ENCODE measurements around the gene YIPF7. TPM values are rescaled to one million over a fixed set of nuclear protein-coding genes. Genes with fewer than 3 reads are reported as not detected.

YIPF7 gene
- total and polyA plus RNA-seq, 2 donors (not counting 1 experiment from before 2014, with no cell fraction given): not detected

DNA sequence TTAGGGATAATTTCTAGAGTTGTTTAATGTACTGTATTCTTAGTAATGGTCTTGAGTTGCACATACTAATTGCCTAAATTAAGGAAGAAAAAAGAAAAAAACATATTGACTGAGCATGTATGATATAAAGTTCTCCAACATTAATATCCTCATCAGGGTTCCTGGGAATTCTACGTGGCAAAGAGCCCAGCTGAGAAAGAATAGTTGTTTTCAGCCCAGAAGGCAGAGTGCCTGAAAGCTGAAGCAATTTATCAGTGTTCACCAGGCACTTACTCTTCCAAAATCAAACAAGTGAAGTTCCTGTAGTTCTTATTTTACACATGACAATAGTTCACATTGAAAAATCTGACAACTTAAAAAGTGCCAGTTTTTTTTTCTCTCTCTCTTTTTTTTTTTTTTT lies 27.7 kb downstream of the YIPF7 start:
- Histone ChIP-seq H3K4me1 (ENCODE audit: control insufficient read depth, extremely low read depth, insufficient read depth, low read length) (no peaks in the 10 kb centered on the region), H3K79me2 (ENCODE audit: control insufficient read depth, insufficient read depth, low read length) (no peaks in the 10 kb centered on the region), H3K4me3 (replicated peaks in 1 of 4; ENCODE audit: control extremely low read depth in 1 of 4, insufficient read depth in 1 of 4, low read depth in 3 of 4, low read length in 4 of 4) (no peak overlapping the region), H3K36me3 (ENCODE audit: control insufficient read depth, insufficient read depth, low read length) (no peaks in the 10 kb centered on the region), H4K20me1 (ENCODE audit: control insufficient read depth, extremely low read depth, insufficient read depth, low read length) (no peaks in the 10 kb centered on the region), H3K27ac (ENCODE audit: insufficient read depth, low read length) (no peak overlapping the region), H3K27me3 (ENCODE audit: control insufficient read depth, insufficient read depth, low read length) (no peaks in the 10 kb centered on the region), H3K9me3 (ENCODE audit: control insufficient read depth, insufficient read depth, low read depth, low read length) (no peaks in the 10 kb centered on the region), H3K9ac (ENCODE audit: insufficient read depth, low read length) (no peak overlapping the region), H2AFZ (ENCODE audit: low read length) (no peak overlapping the region), H3K4me2 (ENCODE audit: extremely low read depth, insufficient read depth, low read length) (no peak overlapping the region)
- TF ChIP-seq, protein P1, sequence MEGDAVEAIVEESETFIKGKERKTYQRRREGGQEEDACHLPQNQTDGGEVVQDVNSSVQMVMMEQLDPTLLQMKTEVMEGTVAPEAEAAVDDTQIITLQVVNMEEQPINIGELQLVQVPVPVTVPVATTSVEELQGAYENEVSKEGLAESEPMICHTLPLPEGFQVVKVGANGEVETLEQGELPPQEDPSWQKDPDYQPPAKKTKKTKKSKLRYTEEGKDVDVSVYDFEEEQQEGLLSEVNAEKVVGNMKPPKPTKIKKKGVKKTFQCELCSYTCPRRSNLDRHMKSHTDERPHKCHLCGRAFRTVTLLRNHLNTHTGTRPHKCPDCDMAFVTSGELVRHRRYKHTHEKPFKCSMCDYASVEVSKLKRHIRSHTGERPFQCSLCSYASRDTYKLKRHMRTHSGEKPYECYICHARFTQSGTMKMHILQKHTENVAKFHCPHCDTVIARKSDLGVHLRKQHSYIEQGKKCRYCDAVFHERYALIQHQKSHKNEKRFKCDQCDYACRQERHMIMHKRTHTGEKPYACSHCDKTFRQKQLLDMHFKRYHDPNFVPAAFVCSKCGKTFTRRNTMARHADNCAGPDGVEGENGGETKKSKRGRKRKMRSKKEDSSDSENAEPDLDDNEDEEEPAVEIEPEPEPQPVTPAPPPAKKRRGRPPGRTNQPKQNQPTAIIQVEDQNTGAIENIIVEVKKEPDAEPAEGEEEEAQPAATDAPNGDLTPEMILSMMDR (conservative IDR thresholded peaks at IDR 0.05 in 1 of 2, IDR thresholded peaks at IDR 0.05 in 1 of 2; ENCODE audit: low read depth in 1 of 2, low read length in 2 of 2): no peak
- TF ChIP-seq EZH2 (IDR thresholded peaks at IDR 0.05; ENCODE audit: low read length, missing control alignments): no peak
- DNase-seq (ENCODE audit: low read depth in 2 of 2): no peak

- no peak overlapping the region for H2AFZ ChIP-seq (ENCODE audit: low read length)
- no peaks in the 10 kb centered on the region for H3K4me1 ChIP-seq (ENCODE audit: control insufficient read depth, extremely low read depth, insufficient read depth, low read length)
- no peak overlapping the region for H3K27ac ChIP-seq (ENCODE audit: insufficient read depth, low read length)
- no peak for DNase-seq (ENCODE audit: low read depth in 2 of 2)
- no peaks in the 10 kb centered on the region for H3K79me2 ChIP-seq (ENCODE audit: control insufficient read depth, insufficient read depth, low read length)
- no peak overlapping the region for H3K4me2 ChIP-seq (ENCODE audit: extremely low read depth, insufficient read depth, low read length)
- no peak for TF ChIP-seq EZH2 (IDR thresholded peaks at IDR 0.05; ENCODE audit: low read length, missing control alignments)
- TF ChIP-seq, protein P1 (conservative IDR thresholded peaks at IDR 0.05 in 1 of 2, IDR thresholded peaks at IDR 0.05 in 1 of 2; ENCODE audit: low read depth in 1 of 2, low read length in 2 of 2): no peak
- no peak overlapping the region for H3K9ac ChIP-seq (ENCODE audit: insufficient read depth, low read length)
- no peaks in the 10 kb centered on the region for H3K36me3 ChIP-seq (ENCODE audit: control insufficient read depth, insufficient read depth, low read length)
- no peaks in the 10 kb centered on the region for H3K27me3 ChIP-seq (ENCODE audit: control insufficient read depth, insufficient read depth, low read length)
- no peaks in the 10 kb centered on the region for H4K20me1 ChIP-seq (ENCODE audit: control insufficient read depth, extremely low read depth, insufficient read depth, low read length)
- H3K4me3 ChIP-seq (replicated peaks in 1 of 4; ENCODE audit: control extremely low read depth in 1 of 4, insufficient read depth in 1 of 4, low read depth in 3 of 4, low read length in 4 of 4): no peak overlapping the region
- H3K9me3 ChIP-seq (ENCODE audit: control insufficient read depth, insufficient read depth, low read depth, low read length): no peaks in the 10 kb centered on the region
Observed at GRCh38 chr4:44616621-44617020, 34.8 kb downstream of the YIPF7 start.

DNA sequence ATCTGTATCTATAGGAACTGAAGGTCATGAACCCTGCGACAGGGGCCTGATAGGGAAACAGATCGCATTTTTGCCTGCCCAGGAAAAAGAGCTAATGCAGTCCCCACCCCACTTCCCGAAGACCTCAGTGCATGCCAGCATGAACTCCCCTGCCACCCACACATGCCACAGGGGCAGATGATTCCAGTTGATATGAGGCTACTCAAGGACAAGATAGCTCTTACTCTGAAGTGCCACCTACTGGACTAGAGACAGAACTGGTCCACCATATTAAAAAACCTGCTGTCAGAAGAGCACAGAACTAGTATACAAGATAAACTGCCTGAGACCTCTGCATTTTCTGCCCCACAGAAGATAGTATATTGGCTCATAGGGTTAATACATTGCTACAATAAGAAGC lies 68.0 kb downstream of the YIPF7 start:
- Histone ChIP-seq H2AFZ (ENCODE audit: low read length) (no peak overlapping the region), H3K4me2 (ENCODE audit: extremely low read depth, insufficient read depth, low read length) (no peak overlapping the region), H3K36me3 (ENCODE audit: control insufficient read depth, insufficient read depth, low read length) (no peaks in the 10 kb centered on the region), H4K20me1 (ENCODE audit: control insufficient read depth, extremely low read depth, insufficient read depth, low read length) (no peaks in the 10 kb centered on the region), H3K4me3 (replicated peaks in 1 of 4; ENCODE audit: control extremely low read depth in 1 of 4, insufficient read depth in 1 of 4, low read depth in 3 of 4, low read length in 4 of 4) (no peak overlapping the region), H3K9ac (ENCODE audit: insufficient read depth, low read length) (no peak overlapping the region), H3K4me1 (ENCODE audit: control insufficient read depth, extremely low read depth, insufficient read depth, low read length) (no peaks in the 10 kb centered on the region), H3K27ac (ENCODE audit: insufficient read depth, low read length) (no peak overlapping the region), H3K9me3 (ENCODE audit: control insufficient read depth, insufficient read depth, low read depth, low read length) (no peaks in the 10 kb centered on the region), H3K27me3 (ENCODE audit: control insufficient read depth, insufficient read depth, low read length) (no peaks in the 10 kb centered on the region), H3K79me2 (ENCODE audit: control insufficient read depth, insufficient read depth, low read length) (no peaks in the 10 kb centered on the region)
- no peak for DNase-seq (ENCODE audit: low read depth in 2 of 2)
- TF ChIP-seq, protein P1 (conservative IDR thresholded peaks at IDR 0.05 in 1 of 2, IDR thresholded peaks at IDR 0.05 in 1 of 2; ENCODE audit: low read depth in 1 of 2, low read length in 2 of 2): no peak
- TF ChIP-seq EZH2 (IDR thresholded peaks at IDR 0.05; ENCODE audit: low read length, missing control alignments): no peak

Measured in fibroblast of lung (primary cell).